IMR-90 (cell line): Measurements from ENCODE around the gene ADCY5. TPM values are rescaled to one million over a fixed set of nuclear protein-coding genes. Genes with fewer than 3 reads are reported as not detected.

ENCODE experiments used
- ATAC-seq: fragments of 200-7000 bp; cut with Tn5 transposase; 2 replicates; pipeline ENCODE4 v1.9.1; 2020; ENCODE audit warnings: low read depth, mild to moderate bottlenecking, moderate library complexity
- BruUV-seq: library from RNA; stranded (reverse); fragments of 400-500 nt; replicated peaks from 2 replicates; lab custom pipeline; 2021; lab: Mats Ljungman, UMichigan
- CTCF ChIA-PET: fragments of 300-600 bp; formaldehyde crosslinking; extraction: SDS; loops from one replicate; lab custom pipeline; 2021; ENCODE audit warnings: antibody characterized with exemption; lab: Yijun Ruan, JAX
- POLR2A ChIA-PET: fragments of 300-600 bp; sonication (Branson Sonifier 250); formaldehyde crosslinking; loops from one replicate; lab custom pipeline; 2022; ENCODE audit warnings: antibody characterized with exemption; ENCODE audit not compliant: unreplicated experiment; lab: Charles Lee
- DNase-seq: peaks from one replicate; pipeline ENCODE4 v3.0.0; 2013
- H2AFZ ChIP-seq: replicated peaks from 2 replicates; pipeline ENCODE3; 2013; ENCODE audit warnings: low read length, mild to moderate bottlenecking; ENCODE audit not compliant: poor library complexity
- H2AK5ac ChIP-seq: 2 replicates; pipeline ENCODE4 v1.6.1; 2013; ENCODE audit warnings: low read depth, low read length, inconsistent platforms
- H2AK9ac ChIP-seq: replicated peaks from 2 replicates; pipeline ENCODE3; 2013; ENCODE audit warnings: mild to moderate bottlenecking, low read depth, low read length, moderate library complexity; ENCODE audit not compliant: poor library complexity
- H2BK120ac ChIP-seq: 2 replicates; pipeline ENCODE4 v1.6.1; 2013; ENCODE audit warnings: low read depth, low read length, inconsistent platforms
- H2BK15ac ChIP-seq: 3 replicates; pipeline ENCODE4 v1.6.1; 2013; ENCODE audit warnings: low read depth, low read length, inconsistent platforms
- H2BK20ac ChIP-seq: 2 replicates; pipeline ENCODE4 v1.6.1; 2013; ENCODE audit warnings: low read depth, mild to moderate bottlenecking, inconsistent platforms, low read length, moderate library complexity
- H2BK5ac ChIP-seq: 2 replicates; pipeline ENCODE4 v1.6.1; 2013; ENCODE audit warnings: mild to moderate bottlenecking, low read depth, low read length, inconsistent platforms; ENCODE audit not compliant: poor library complexity, severe bottlenecking
- H3K14ac ChIP-seq: replicated peaks from 2 replicates; pipeline ENCODE4 v1.6.1; 2013; ENCODE audit warnings: low read depth, low read length, inconsistent platforms
- H3K18ac ChIP-seq: 2 replicates; pipeline ENCODE4 v1.6.1; 2013; ENCODE audit warnings: low read depth, low read length, control low read depth
- H3K23ac ChIP-seq: 2 replicates; pipeline ENCODE4 v1.6.1; 2013; ENCODE audit warnings: low read depth, low read length, inconsistent platforms
- H3K27ac ChIP-seq: 2 replicates; pipeline ENCODE4 v1.5.1; 2013; ENCODE audit warnings: mild to moderate bottlenecking, control low read depth, low read length; ENCODE audit not compliant: insufficient read depth
- H3K27me3 ChIP-seq: 2 replicates; pipeline ENCODE4 v1.6.1; 2013; ENCODE audit warnings: low read length; ENCODE audit not compliant: control insufficient read depth, insufficient read depth
- H3K36me3 ChIP-seq: 2 replicates; pipeline ENCODE4 v1.6.1; 2013; ENCODE audit warnings: low read length, mixed read lengths; ENCODE audit not compliant: control insufficient read depth, insufficient read depth
- H3K4ac ChIP-seq: 2 replicates; pipeline ENCODE4 v1.6.1; 2013; ENCODE audit warnings: low read depth, low read length, inconsistent platforms
- H3K4me1 ChIP-seq: 2 replicates; pipeline ENCODE4 v1.6.1; 2013; ENCODE audit warnings: low read length, mixed read lengths; ENCODE audit not compliant: control insufficient read depth, insufficient read depth
- H3K4me2 ChIP-seq: 2 replicates; pipeline ENCODE4 v1.6.1; 2013; ENCODE audit warnings: low read depth, mild to moderate bottlenecking, control low read depth, low read length, moderate library complexity
- H3K4me3 ChIP-seq: 2 replicates; pipeline ENCODE4 v1.5.1; 2013; ENCODE audit warnings: low read depth, mild to moderate bottlenecking, control low read depth, low read length, moderate library complexity; ENCODE audit not compliant: insufficient read depth
- H3K56ac ChIP-seq: 2 replicates; pipeline ENCODE4 v1.6.1; 2013; ENCODE audit warnings: low read length, inconsistent platforms; ENCODE audit not compliant: insufficient read depth; ENCODE audit errors: extremely low read depth
- H3K79me1 ChIP-seq, 2 experiments: 2 replicates each; pipeline ENCODE4 v1.6.1; 2013; ENCODE audit warnings: low read length in 2 of 2, inconsistent platforms in 1 of 2, low read depth in 1 of 2
- H3K9ac ChIP-seq: 2 replicates; pipeline ENCODE4 v1.6.1; 2013; ENCODE audit warnings: low read depth, low read length, control low read depth
- H3K9me1 ChIP-seq: 2 replicates; pipeline ENCODE4 v1.6.1; 2013; ENCODE audit warnings: low read length, inconsistent platforms; ENCODE audit not compliant: insufficient read depth
- H3K9me3 ChIP-seq: 2 replicates; pipeline ENCODE4 v1.6.1; 2013; ENCODE audit warnings: low read length; ENCODE audit not compliant: control insufficient read depth, insufficient read depth
- H4K20me1 ChIP-seq: 2 replicates; pipeline ENCODE4 v1.6.1; 2013; ENCODE audit warnings: low read length, inconsistent platforms; ENCODE audit not compliant: insufficient read depth
- H4K5ac ChIP-seq: 2 replicates; pipeline ENCODE4 v1.6.1; 2013; ENCODE audit warnings: mild to moderate bottlenecking, low read depth, low read length, control low read depth
- H4K8ac ChIP-seq, 2 experiments: 2 replicates each; pipeline ENCODE4 v1.6.1; 2013; ENCODE audit warnings: low read depth in 2 of 2, low read length in 2 of 2, control low read depth in 1 of 2, inconsistent platforms in 1 of 2
- H4K91ac ChIP-seq: 2 replicates; pipeline ENCODE4 v1.6.1; 2013; ENCODE audit warnings: low read depth, low read length, inconsistent platforms; ENCODE audit not compliant: insufficient read depth
- CEBPB ChIP-seq: IDR thresholded peaks from 2 replicates; pipeline ENCODE4 v1.6.1; 2012; ENCODE audit warnings: low read depth, low read length, improper control_type of control experiment
- CHD1 ChIP-seq: IDR thresholded peaks from 2 replicates; pipeline ENCODE4 v1.6.1; 2012; ENCODE audit warnings: low read depth, low read length, improper control_type of control experiment
- ELK1 ChIP-seq: fragments of 150-350 bp; IDR thresholded peaks from 2 replicates; pipeline ENCODE4 v1.6.1; 2016; ENCODE audit warnings: low read depth, mild to moderate bottlenecking, low read length, moderate library complexity, borderline replicate concordance
- FOS ChIP-seq: fragments of 150-350 bp; IDR thresholded peaks from 2 replicates; pipeline ENCODE4 v1.6.1; 2016; ENCODE audit warnings: low read depth, low read length
- MAFK ChIP-seq: IDR thresholded peaks from 2 replicates; pipeline ENCODE4 v1.6.1; 2012; ENCODE audit warnings: low read depth, low read length, improper control_type of control experiment
- MAZ ChIP-seq: IDR thresholded peaks from 2 replicates; pipeline ENCODE4 v1.6.1; 2012; ENCODE audit warnings: low read depth, mild to moderate bottlenecking, low read length, improper control_type of control experiment, moderate library complexity, borderline replicate concordance
- NFE2L2 ChIP-seq: fragments of 150-350 bp; IDR thresholded peaks from 2 replicates; pipeline ENCODE4 v1.6.1; 2016; ENCODE audit warnings: low read depth, mild to moderate bottlenecking, low read length
- WGBS, 2 experiments: methylation state at CpG; one replicate each; pipeline versions ENCODE4 v1.1.5 to v1.1.7; 2013; ENCODE audit warnings: missing lambda C conversion rate in 2 of 2; ENCODE audit not compliant: insufficient read length in 1 of 2; ENCODE audit errors: extremely low coverage in 2 of 2; 5-methylcytosine and 5-hydroxymethylcytosine counted together
- dilution Hi-C: fragments of 300-500 bp; cut with HindIII; formaldehyde crosslinking; loops from one replicate; pipeline ENCODE4 v1.14.3; 2018; ENCODE audit warnings: low sequenced_read_pairs; ENCODE audit not compliant: unreplicated experiment
- in situ Hi-C: fragments of 300-500 bp; cut with MboI; formaldehyde crosslinking; loops from 3 replicates; pipeline ENCODE4 v1.14.3; 2019; ENCODE audit warnings: low sequenced_read_pairs, inconsistent platforms, mixed read lengths
- intact Hi-C: fragments of 100-400 bp; cut with micrococcal nuclease; formaldehyde crosslinking; loops from 2 replicates; pipeline ENCODE4 v1.10.0; 2022
- polyA plus RNA-seq, 3 experiments: library from polyadenylated mRNA; depleted of rRNA; stranded (reverse); fragments of >200 nt; gene quantifications; 2 replicates each; pipeline ENCODE4 v1.2.3, GENCODE V29; 2012; ENCODE audit warnings: low replicate concordance in 1 of 3
- total RNA-seq: library from RNA; depleted of rRNA; stranded (reverse); fragments of >200 nt; gene quantifications from 2 replicates; pipeline ENCODE4 v1.2.3, GENCODE V29; 2012

Gene ADCY5
- total and polyA plus RNA-seq, 2 of the 4 experiments (the other 2 are of a cell fraction): 0.14 to 0.18 TPM

- TF ChIP-seq CEBPB (no peak), FOS (no peak), MAFK (no peak), CHD1 (no peak), MAZ (no peak), NFE2L2 (no peak), ELK1 (no peak)
- WGBS, 2 experiments: 60% methylated on average over 1 of the region's 6 CpGs; no CpG with 5 or more reads in 1 of the 2 experiments
- H2BK15ac ChIP-seq: no peak overlapping the region
- no peak overlapping the region for H2AK5ac ChIP-seq
- no peak overlapping the region for H2BK5ac ChIP-seq
- H3K4ac ChIP-seq: no peak overlapping the region
- H3K79me1 ChIP-seq: no peaks in the 10 kb centered on the region
- no peak overlapping the region for H4K5ac ChIP-seq
- ChIA-PET CTCF (no interaction called here), POLR2A (no interaction called here)
- no peaks in the 10 kb centered on the region for H3K4me1 ChIP-seq
- no peak overlapping the region for H2AFZ ChIP-seq
- ATAC-seq (no peak), DNase-seq (no peak)
- no peaks in the 10 kb centered on the region for H3K36me3 ChIP-seq
- H2AK9ac ChIP-seq: no peak overlapping the region
- no peak overlapping the region for H3K18ac ChIP-seq
- H3K9me3 ChIP-seq: no peaks in the 10 kb centered on the region
- in situ Hi-C loops (no loop called here), dilution Hi-C loops (no loop called here), intact Hi-C loops (no loop called here)
- no peak overlapping the region for H3K9ac ChIP-seq
- H2BK120ac ChIP-seq: no peak overlapping the region
- no peaks in the 10 kb centered on the region for H4K20me1 ChIP-seq
- no peak overlapping the region for H3K23ac ChIP-seq
- no peak overlapping the region for H3K4me2 ChIP-seq
- H4K91ac ChIP-seq: no peak overlapping the region
- no peak overlapping the region for H4K8ac ChIP-seq
- H3K27me3 ChIP-seq: peaks cover 46% of the 10 kb centered on the region
- no peak overlapping the region for H3K4me3 ChIP-seq
- no peak overlapping the region for H3K56ac ChIP-seq
- no peak overlapping the region for H3K27ac ChIP-seq
- no peak overlapping the region for H2BK20ac ChIP-seq
- no peak overlapping the region for H3K14ac ChIP-seq
- BruUV-seq: no TSS peak
- no peaks in the 10 kb centered on the region for H3K9me1 ChIP-seq
Measured at GRCh38 chr3:123297627-123297899, 151.3 kb downstream of the ADCY5 start.
